OCI-LY3 (cell line): ENCODE measurements around the gene PRKCE.

ENCODE experiments used
- CTCF ChIP-seq: fragments of 200-600, 300-600 bp; sonication (generic); IDR thresholded peaks from 2 replicates; pipeline ENCODE4 v1.5.1; 2014; ENCODE audit warnings: antibody characterized with exemption, low read length, low read depth
- EZH2phosphoT487 ChIP-seq: fragments of 200-600 bp; shearing (Covaris generic); IDR thresholded peaks from 2 replicates; pipeline ENCODE4 v1.6.1; 2018; ENCODE audit warnings: antibody characterized with exemption, mixed run types, low read depth

- TF ChIP-seq CTCF (no peak), EZH2phosphoT487 (no peak)
These were observed 20.2 kb upstream of the PRKCE start for GRCh38 chr2:45631319-45631718.
